Lower leg skin (tissue), 4 donors: ENCODE results near the gene KCNQ1OT1. TPM values are rescaled to one million over a fixed set of nuclear protein-coding genes. Genes with fewer than 3 reads are reported as not detected.
A peak's percentile ranks its signal among the peaks of the same experiment; 100 is the strongest.

Experiments used
- DNase-seq, 2 donors: peaks; one replicate each; pipeline ENCODE4 v3.0.0-alpha.2; 2019; ENCODE audit warnings: low spot score in 2 of 2
- H3K4me3 ChIP-seq: fragments of 200-600 bp; sonication (generic); 2 replicates; pipeline ENCODE4 v1.5.1; 2017; ENCODE audit warnings: mild to moderate bottlenecking, low read depth; ENCODE audit not compliant: poor library complexity, severe bottlenecking
- CTCF ChIP-seq, 3 donors: fragments of 450-650 bp; IDR thresholded peaks; one replicate each; pipeline ENCODE4 v1.5.1; 2016; ENCODE audit warnings: antibody characterized with exemption in 3 of 3, mild to moderate bottlenecking in 3 of 3, moderate library complexity in 2 of 3
- POLR2A ChIP-seq, 2 donors: fragments of 450-650 bp; IDR thresholded peaks; one replicate each; pipeline ENCODE4 v1.6.1; 2016 to 2017; ENCODE audit warnings: antibody characterized with exemption in 2 of 2, mild to moderate bottlenecking in 1 of 2, moderate library complexity in 1 of 2
- WGBS, 2 donors: methylation state at CpG; one replicate each; pipeline ENCODE4 v1.1.5; 2018; 5-methylcytosine and 5-hydroxymethylcytosine counted together
- intact Hi-C: fragments of 100-400 bp; cut with DNase I; formaldehyde crosslinking; loops from one replicate; pipeline ENCODE4 v1.15.0; 2023; ENCODE audit warnings: low total_unique reads
- total RNA-seq, 4 donors: library from RNA; depleted of rRNA; stranded (reverse); fragments of >200 nt; gene quantifications; one replicate each; pipeline ENCODE4 v1.1.0, GENCODE V29; 2016

The KCNQ1OT1 gene
- total RNA-seq, 4 donors from 2014 or later: 0.63 to 1.8 (median 0.91) TPM

GRCh38 chr11:2663506-2663905 is 36.3 kb downstream of the KCNQ1OT1 start:
- DNase-seq: peak; percentile 4 to 57
- WGBS, 2 donors: 100% methylated on average over 2 of the region's 2 CpGs; no CpG with 5 or more reads in 1 of the 2 donors

GRCh38 chr11:2662430-2663299 is 37.1 kb downstream of the KCNQ1OT1 start:
- no peak overlapping the region for H3K4me3 ChIP-seq
- intact Hi-C loops: no loop called here
- TF ChIP-seq POLR2A (IDR thresholded peaks at IDR 0.05) (no peak), CTCF (IDR thresholded peaks at IDR 0.05) (no peak)
- WGBS, 2 donors: 88 to 93% methylated on average over 19 of the region's 19 CpGs
- DNase-seq: peak in 1 of 2 donors; percentile 8

More at GRCh38 chr11:2663506-2663905, 36.3 kb downstream of the KCNQ1OT1 start:
- H3K4me3 ChIP-seq: no peak overlapping the region
- intact Hi-C loops: no loop called here
- TF ChIP-seq CTCF (IDR thresholded peaks at IDR 0.05) (no peak), POLR2A (IDR thresholded peaks at IDR 0.05) (no peak)

- TF ChIP-seq POLR2A (IDR thresholded peaks at IDR 0.05) (no peak), CTCF (IDR thresholded peaks at IDR 0.05) (no peak)
- intact Hi-C loops: no loop called here
- DNase-seq: peak in 1 of 2 donors; percentile 5
- WGBS, 2 donors: 96 to 99% methylated on average over 5 of the region's 5 CpGs
- H3K4me3 ChIP-seq: no peak overlapping the region
Observed at GRCh38 chr11:2662024-2662312, 37.8 kb downstream of the KCNQ1OT1 start.

- WGBS, 2 donors: 90 to 94% methylated on average over 4 of the region's 4 CpGs
- TF ChIP-seq POLR2A (IDR thresholded peaks at IDR 0.05) (no peak), CTCF (IDR thresholded peaks at IDR 0.05) (no peak)
- intact Hi-C loops: no loop called here
Observed at GRCh38 chr11:2661173-2662023, 38.4 kb downstream of the KCNQ1OT1 start.

GRCh38 chr11:2660357-2660939 is 39.3 kb downstream of the KCNQ1OT1 start:
- 94 to 97% methylated on average over 2 of the region's 2 CpGs for WGBS, 2 donors
- TF ChIP-seq POLR2A (IDR thresholded peaks at IDR 0.05) (no peak), CTCF (IDR thresholded peaks at IDR 0.05) (no peak)
- no peak overlapping the region for H3K4me3 ChIP-seq
- intact Hi-C loops: no loop called here
- DNase-seq: no peak

More at GRCh38 chr11:2661173-2662023, 38.4 kb downstream of the KCNQ1OT1 start:
- DNase-seq: no peak
- no peak overlapping the region for H3K4me3 ChIP-seq
